Stimulated activated CD8-positive, alpha-beta memory T cell treated with anti-CD3 and anti-CD28 coated beads, Interleukin-12 subunit alpha, Interleukin-12 subunit beta, amount 100 ng/mL, for 4 hours (primary cell): Measurements from ENCODE around the gene GPC6.

Experiments used
- DNase-seq: peaks from one replicate; pipeline ENCODE4 v3.0.0-alpha.2; 2020; ENCODE audit warnings: low read depth

The GPC6 gene

DNA sequence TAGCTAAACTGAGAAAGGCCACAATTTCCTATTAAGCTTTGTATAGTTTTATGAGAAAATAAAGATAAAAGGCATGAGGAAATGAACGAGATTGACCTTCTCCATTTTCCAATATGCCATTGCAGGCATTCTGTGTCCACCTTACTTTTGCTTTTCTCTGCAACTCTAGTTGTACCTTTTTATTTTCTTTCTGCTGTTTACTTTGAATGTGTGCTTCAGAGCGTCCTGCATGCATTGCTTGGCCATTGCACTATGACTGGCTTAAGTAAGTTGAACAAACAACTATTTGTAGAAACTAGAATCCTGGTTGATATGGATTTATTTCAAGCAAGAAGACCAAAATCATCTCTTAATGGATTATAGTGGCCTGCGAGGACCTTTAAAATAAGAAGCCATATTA lies 510.3 kb downstream of the GPC6 start:
- DNase-seq: no peak

GRCh38 chr13:93740334-93740733 lies 513.7 kb downstream of the GPC6 start:
- DNase-seq: no peak

- DNase-seq: no peak
These were observed 517.4 kb downstream of the GPC6 start for GRCh38 chr13:93744033-93744432.

DNA sequence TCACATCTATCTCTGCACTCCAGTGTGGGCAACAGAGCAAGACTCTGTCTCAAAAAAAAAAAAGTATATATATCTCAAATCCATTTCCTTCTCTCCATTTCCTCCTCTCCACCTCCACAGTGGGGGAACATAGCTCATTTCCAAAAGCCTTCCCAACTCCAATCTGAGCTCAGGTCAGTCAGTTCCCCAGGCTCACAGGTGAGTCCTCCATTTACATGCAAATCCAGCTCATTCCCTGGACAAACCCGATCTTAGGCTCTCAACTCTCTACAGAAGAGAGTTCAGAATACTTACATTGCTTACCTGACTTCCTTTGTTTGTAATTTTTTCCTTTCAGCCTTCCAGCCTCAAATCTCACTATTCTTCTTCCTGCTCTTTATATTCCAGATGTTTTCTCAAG lies 518.3 kb downstream of the GPC6 start:
- DNase-seq: no peak

DNA sequence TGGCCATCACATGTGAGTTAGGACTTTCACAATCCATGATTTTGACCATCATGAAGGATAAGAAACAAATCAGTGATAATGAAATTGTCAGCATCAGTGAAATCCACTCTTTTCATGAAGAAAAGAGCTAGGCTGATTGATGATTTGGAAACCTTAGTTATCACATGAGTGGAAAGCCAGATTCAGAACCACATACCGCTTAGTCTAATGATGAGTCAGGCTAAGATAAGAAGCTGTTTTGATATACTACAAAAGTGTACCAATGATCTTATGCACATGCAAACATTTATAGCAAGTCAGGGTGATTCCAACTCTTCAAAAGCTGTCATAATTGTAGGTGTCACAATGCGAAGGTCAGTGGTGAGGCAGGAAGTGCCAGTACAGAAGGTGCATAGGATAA lies 519.3 kb downstream of the GPC6 start:
- no peak for DNase-seq

- DNase-seq: no peak
These were observed 520.0 kb downstream of the GPC6 start for GRCh38 chr13:93746589-93746988.

DNA sequence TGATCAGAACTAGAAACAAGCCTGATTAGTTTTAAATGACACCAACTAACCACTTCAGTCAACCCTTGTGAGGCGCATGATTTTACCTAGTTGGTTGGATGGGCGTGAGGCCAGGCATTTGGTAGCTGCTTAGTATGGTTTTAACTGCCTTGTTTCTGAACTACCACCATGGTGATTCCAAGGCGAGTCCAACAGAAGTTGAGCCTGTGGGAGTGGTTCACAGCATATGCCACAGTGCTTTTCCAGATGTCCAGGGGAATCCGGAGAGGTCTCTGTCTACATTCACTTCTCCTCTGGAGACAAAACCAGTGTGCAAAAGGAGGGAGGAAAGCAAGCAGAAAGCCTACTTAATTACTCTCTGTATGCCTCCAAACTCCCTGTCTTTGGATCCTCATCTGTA lies 524.1 kb downstream of the GPC6 start:
- no peak for DNase-seq

DNA sequence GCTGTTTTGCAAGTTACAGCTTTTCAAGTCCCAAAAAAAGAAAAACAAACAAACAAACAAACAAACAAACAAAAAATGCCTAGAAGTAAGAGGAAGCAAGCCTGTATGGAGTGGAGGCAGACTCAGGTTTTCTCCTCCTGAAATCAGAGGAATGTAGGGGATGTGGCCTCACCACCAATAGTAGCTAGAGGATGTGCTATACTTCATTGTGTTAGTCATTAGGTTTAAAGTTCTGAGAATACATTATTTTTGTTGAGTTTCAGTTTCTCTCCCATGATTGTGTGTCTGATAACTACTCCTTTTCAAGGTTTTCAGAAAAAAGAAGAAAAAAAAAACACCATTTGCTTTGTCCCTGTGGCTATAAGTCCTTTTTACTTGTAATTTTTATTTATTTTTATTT lies 524.5 kb downstream of the GPC6 start:
- no peak for DNase-seq

- no peak for DNase-seq
These were observed 525.9 kb downstream of the GPC6 start for GRCh38 chr13:93752541-93752940.

DNA sequence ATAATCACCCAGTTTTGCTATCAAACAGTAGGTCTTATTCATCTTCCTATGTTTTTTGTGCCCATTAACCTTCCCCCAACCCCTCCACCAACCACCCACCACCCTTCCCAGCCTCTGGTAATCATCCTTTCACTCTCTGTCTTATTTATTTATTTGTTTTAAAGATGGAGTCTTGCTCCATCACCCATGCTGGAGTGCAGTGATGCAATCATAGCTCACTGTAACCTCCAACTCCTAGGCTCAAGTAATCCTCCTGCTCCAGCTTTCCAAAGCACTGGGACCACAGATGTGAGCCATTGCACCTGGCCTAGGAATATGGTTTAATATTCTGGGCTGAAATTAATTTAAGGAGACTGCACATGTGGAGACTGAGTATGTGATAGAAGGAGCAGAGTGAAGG lies 527.0 kb downstream of the GPC6 start:
- DNase-seq: no peak

DNA sequence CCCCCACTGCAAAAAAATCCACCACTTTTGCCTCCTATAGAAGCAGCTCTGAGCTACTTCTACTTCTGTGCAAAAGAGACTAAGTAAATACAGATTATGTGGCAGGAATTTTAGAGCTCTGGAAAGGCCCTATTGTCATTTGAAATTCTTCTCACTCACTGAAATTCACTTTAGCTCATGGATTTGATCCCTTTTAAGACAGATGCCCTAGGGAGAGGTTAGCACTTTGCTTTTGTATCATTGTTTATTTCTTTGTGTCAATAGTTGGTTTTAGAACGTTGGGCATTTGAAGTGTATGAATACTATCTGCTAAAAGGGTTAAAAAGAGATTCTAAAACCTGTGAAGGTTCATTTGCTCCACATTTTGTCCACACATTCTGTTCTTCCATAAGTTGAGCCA lies 528.7 kb downstream of the GPC6 start:
- DNase-seq: no peak

DNA sequence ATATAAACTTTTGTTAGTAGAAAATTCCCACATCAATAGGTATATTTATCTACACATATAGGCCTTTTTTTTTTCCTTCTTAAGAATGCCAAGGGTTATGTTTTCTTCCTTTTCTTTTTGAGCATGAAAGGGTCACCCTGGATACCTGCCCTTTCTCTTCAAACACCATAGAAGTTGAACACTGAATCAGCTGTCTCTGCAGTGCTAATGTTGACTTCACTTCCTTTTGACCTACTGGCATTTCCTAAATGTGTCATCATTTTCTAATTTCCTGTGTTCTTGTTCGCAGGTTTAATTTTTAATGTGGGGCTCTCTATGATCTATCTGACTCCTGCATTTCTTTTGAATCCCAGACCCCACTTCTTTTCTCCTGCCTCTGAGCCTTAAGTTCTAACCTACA lies 532.0 kb downstream of the GPC6 start:
- no peak for DNase-seq

DNA sequence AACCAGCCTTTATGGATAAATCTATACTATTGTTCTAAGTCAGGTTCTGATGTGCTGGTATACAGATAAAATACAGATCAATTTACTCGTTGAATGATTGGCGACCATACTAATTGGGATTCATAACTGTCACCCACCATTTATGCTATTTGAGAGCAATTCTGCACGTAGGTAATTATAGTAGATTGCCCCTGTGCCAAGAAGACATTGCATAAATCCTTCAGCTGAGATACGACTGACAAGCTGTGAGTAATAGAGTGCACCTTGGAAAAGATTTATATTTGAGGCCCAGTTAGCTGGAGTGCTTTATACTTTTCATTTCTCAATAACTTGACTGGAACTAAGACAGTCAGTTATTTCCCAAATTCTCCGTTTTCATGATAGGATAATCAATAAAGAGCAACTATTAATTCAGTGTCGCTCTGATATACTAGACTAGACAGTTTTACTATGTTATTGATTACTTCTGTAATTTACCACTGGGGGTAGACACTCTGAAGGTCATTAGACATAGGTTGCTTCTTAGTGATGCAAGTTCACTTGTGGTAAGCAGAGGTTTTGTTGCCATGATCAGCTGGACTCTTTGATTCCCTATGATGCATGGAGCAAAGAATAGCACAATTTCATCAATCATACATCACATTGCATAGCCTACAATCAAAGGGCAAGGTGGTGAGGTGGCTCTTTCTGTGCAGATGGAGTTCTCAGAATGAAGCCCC lies 536.3 kb downstream of the GPC6 start:
- no peak for DNase-seq

DNA sequence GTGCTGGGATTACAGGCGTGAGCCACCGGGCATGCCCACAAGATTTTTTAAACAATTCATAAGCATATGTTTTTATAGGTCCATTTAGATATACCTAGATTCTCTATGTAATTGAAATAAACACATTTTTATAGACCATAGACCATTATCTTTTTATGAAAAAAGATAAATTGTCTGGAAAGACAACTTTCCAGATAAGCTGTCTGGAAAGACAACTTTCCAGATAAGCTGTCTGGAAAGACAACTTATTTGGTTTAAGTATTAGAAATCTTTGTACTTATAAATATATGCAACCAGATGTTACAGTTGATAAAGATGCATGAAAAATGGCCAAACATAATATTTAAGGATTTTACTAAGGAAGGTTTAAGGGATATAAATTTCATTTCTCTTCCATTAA lies 538.5 kb downstream of the GPC6 start:
- no peak for DNase-seq

DNA sequence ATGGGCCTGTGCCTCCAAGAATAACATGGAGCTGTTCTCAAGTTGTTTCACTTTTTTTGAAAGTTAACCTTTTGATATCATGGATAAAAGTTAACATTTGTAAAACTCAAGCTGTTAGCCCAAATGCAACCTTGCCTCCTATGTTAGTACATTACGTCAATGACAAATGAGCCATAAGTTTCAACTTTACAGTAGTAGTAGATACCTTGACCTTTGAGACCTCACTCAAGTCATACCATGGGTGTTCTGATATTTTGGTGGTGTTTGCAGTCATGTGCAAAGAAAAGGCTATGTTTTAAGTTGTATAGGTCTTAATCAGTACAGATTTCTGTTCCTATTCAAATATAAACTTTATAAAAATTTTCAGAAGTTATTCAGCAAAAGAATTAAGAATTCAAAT lies 539.2 kb downstream of the GPC6 start:
- no peak for DNase-seq

- no peak for DNase-seq
These were observed 540.1 kb downstream of the GPC6 start for GRCh38 chr13:93766719-93767118.

DNA sequence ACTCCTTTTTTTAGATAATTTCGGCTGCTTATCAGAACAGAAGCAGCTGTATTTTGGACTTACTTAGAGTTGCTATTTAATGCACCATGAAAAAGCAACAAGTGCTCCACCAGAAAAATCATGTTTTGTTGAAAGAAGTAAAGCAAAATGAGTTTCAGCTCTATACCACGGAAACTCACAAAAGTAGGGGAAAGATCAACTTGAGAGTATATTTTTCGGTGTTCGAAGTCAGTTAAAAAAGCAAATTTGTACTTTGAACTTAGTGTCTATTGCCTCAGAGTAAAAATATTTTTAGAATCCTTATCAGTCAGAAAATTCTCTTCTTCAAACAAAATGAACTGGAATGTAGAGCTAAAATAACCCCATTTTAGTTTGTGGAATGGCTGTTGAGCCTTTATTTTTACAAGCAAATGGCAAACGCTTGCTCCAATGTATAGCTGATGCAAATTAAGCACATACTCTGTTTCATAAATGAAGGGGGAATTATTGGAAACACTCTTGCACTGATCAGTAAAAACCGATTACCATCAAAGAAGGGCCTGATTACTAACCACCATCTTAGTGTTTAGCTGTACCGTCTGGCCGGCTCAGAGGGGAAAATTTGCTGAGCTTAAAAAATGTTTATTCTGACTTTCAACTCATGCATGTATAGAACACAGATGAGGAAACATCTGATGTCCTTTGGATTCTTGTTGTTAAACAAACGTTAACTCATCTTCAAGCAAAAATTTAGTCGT lies 540.7 kb downstream of the GPC6 start:
- DNase-seq: no peak

- no peak for DNase-seq
These were observed 541.4 kb downstream of the GPC6 start for GRCh38 chr13:93767917-93768409.

DNA sequence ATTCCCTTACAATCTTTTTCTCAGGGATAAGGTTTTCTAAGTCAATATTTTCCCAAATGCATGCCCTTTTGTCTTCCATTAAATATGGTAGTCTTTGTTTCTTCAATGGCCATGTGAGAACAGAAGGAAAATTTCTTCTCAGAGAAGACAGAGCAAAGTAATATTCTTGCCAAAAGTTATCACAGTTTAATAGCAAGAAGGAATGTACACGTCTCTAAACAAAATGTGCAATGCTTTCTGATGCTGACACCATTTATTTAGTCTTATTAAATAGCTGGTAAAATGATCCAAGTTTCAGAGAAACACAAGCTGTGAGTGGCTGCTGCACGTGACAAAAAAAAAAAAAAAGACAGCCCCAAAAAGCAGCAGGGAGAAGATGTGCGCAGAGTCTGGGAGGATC lies 542.5 kb downstream of the GPC6 start:
- no peak for DNase-seq

DNA sequence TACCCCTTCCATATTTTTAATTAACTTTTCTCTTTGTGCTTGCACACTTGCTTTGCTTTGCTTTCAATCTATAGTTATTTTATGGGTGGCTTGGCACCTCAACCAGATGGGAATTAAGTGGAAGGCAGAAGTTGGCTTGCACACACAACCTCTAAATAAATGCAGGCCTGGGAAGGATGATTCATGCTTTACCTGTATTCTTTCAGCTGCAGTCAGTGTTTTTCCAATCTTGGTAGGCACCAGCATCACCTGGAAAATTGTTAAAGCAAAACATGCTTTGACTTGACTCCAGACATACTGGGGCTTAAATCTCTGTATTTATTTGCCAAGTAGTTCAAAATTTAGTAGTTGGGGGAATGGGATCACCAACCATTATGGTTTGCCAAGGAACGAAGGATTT lies 543.0 kb downstream of the GPC6 start:
- no peak for DNase-seq

DNA sequence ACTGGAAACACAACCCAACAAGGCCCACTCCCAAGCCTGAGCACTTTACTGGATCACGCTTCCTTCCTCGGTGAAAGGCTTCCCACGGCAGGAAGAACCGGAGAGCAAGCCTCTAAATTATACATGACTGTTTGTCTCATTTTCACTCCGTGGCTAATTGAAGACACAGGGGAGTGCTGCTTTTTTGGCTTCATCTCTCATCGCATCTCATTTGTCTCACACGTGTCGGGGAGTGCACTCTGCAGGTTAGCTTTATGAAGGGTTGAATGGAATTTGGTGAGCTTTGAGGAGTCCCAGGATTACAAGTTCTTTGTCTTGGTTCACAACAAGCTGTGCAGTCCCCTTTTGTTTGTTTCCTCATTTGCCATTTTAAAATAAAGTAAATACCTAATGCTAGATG lies 544.6 kb downstream of the GPC6 start:
- DNase-seq: no peak

- no peak for DNase-seq
These were observed 545.2 kb downstream of the GPC6 start for GRCh38 chr13:93771782-93772181.

GRCh38 chr13:93774506-93774905 lies 547.9 kb downstream of the GPC6 start:
- DNase-seq: no peak

- no peak for DNase-seq
These were observed 548.4 kb downstream of the GPC6 start for GRCh38 chr13:93775027-93775426.
